PC-9 (cell line): ENCODE measurements around the gene CORIN. TPM values are rescaled to one million over a fixed set of nuclear protein-coding genes. Genes with fewer than 3 reads are reported as not detected.

Source experiments
- BruUV-seq: library from RNA; stranded (reverse); fragments of 400-500 nt; replicated peaks from 2 replicates; lab custom pipeline; 2021; lab: Mats Ljungman, UMichigan
- CTCF ChIA-PET: fragments of 300-600 bp; sonication (Branson Sonifier 250); formaldehyde crosslinking; loops from one replicate; lab custom pipeline; 2022; ENCODE audit warnings: antibody characterized with exemption; lab: Charles Lee
- POLR2A ChIA-PET: fragments of 300-600 bp; sonication (Branson Sonifier 250); formaldehyde crosslinking; loops from one replicate; lab custom pipeline; 2022; ENCODE audit warnings: antibody characterized with exemption; ENCODE audit not compliant: unreplicated experiment; lab: Charles Lee
- DNase-seq, 2 experiments: peaks; one replicate each; pipeline versions ENCODE4 v3.0.0 to v3.0.0-alpha.2; 2015 to 2022; ENCODE audit warnings: mixed read lengths in 1 of 2
- H2AFZ ChIP-seq: fragments of 200-600 bp; sonication (generic); 2 replicates; pipeline ENCODE4 v1.8.1; 2017; ENCODE audit warnings: antibody characterized with exemption
- H3F3A ChIP-seq: fragments of 200-600 bp; sonication (generic); 2 replicates; pipeline ENCODE4 v1.8.1; 2017; ENCODE audit warnings: antibody characterized with exemption, mild to moderate bottlenecking, low read depth; ENCODE audit not compliant: insufficient read depth
- H3K27ac ChIP-seq: fragments of 200-600 bp; sonication (generic); 2 replicates; pipeline ENCODE4 v1.6.1; 2016; ENCODE audit warnings: mixed run types
- H3K27me3 ChIP-seq: fragments of 200-600 bp; sonication (generic); 2 replicates; pipeline ENCODE4 v1.6.1; 2016; ENCODE audit warnings: low read depth, mixed run types; ENCODE audit not compliant: insufficient read depth
- H3K36me3 ChIP-seq: fragments of 200-600 bp; sonication (generic); 2 replicates; pipeline ENCODE4 v1.6.1; 2016; ENCODE audit warnings: low read depth, mixed run types
- H3K4me1 ChIP-seq: fragments of 200-600 bp; sonication (generic); replicated peaks from 2 replicates; pipeline ENCODE4 v1.6.1; 2016; ENCODE audit warnings: mixed run types; ENCODE audit not compliant: insufficient read depth
- H3K4me2 ChIP-seq: fragments of 200-600 bp; sonication (generic); 2 replicates; pipeline ENCODE4 v1.6.1; 2017; ENCODE audit warnings: mixed run types
- H3K4me3 ChIP-seq: fragments of 200-600 bp; sonication (generic); 2 replicates; pipeline ENCODE4 v1.6.1; 2016; ENCODE audit warnings: mixed run types
- H3K79me2 ChIP-seq: fragments of 200-600 bp; sonication (generic); 2 replicates; pipeline ENCODE4 v1.6.1; 2017; ENCODE audit warnings: low read depth, mixed run types
- H3K9me2 ChIP-seq: fragments of 200-600 bp; sonication (generic); 2 replicates; pipeline ENCODE4 v1.8.1; 2017; ENCODE audit warnings: mild to moderate bottlenecking; ENCODE audit not compliant: insufficient read depth
- H3K9me3 ChIP-seq: fragments of 200-600 bp; sonication (generic); 2 replicates; pipeline ENCODE4 v1.8.1; 2016; ENCODE audit warnings: low read depth; ENCODE audit not compliant: insufficient read depth
- H4K20me1 ChIP-seq: fragments of 200-600 bp; sonication (generic); 2 replicates; pipeline ENCODE4 v1.8.1; 2017; ENCODE audit not compliant: insufficient read depth
- CTCF ChIP-seq: fragments of 200-600 bp; sonication (generic); conservative IDR thresholded peaks from 2 replicates; pipeline ENCODE4 v1.6.1; 2017; ENCODE audit warnings: mixed run types, antibody characterized with exemption, mild to moderate bottlenecking, moderate library complexity
- EZH2 ChIP-seq: fragments of 200-600 bp; sonication (generic); IDR thresholded peaks from 2 replicates; pipeline ENCODE4 v1.8.0; 2017; ENCODE audit warnings: antibody characterized with exemption, low read depth
- intact Hi-C: fragments of 100-400 bp; cut with micrococcal nuclease; formaldehyde crosslinking; loops from one replicate; pipeline ENCODE4 v1.10.0; 2022; ENCODE audit not compliant: unreplicated experiment
- total RNA-seq: library from RNA; stranded (reverse); gene quantifications from 2 replicates; pipeline ENCODE4 v1.2.3, GENCODE V29; 2021

CORIN gene
- total RNA-seq, 1 experiment from 2014 or later = not detected

- ChIA-PET CTCF (no interaction called here), POLR2A (no interaction called here)
- no peak for TF ChIP-seq EZH2
- no peak for TF ChIP-seq CTCF
- Histone ChIP-seq H3K4me1 (no peaks in the 10 kb centered on the region), H3K4me3 (no peak overlapping the region), H4K20me1 (no peaks in the 10 kb centered on the region), H3K9me2 (no peaks in the 10 kb centered on the region), H3K4me2 (no peak overlapping the region), H3F3A (no peaks in the 10 kb centered on the region), H3K27ac (no peak overlapping the region), H3K27me3 (no peaks in the 10 kb centered on the region), H3K36me3 (no peaks in the 10 kb centered on the region), H3K79me2 (no peaks in the 10 kb centered on the region), H3K9me3 (no peaks in the 10 kb centered on the region), H2AFZ (no peak overlapping the region)
- intact Hi-C loops = no loop called here
- no TSS peak for BruUV-seq
- DNase-seq = no peak
These were observed 47.8 kb downstream of the CORIN start for GRCh38 chr4:47790105-47790504.

- H3K4me3 ChIP-seq = no peak overlapping the region
- H2AFZ ChIP-seq = no peak overlapping the region
- H3K27ac ChIP-seq = no peak overlapping the region
- H3F3A ChIP-seq = no peaks in the 10 kb centered on the region
- TF ChIP-seq EZH2 = no peak
- no peak for TF ChIP-seq CTCF
- no TSS peak for BruUV-seq
- CTCF ChIA-PET = no interaction called here
- POLR2A ChIA-PET = no interaction called here
- no peaks in the 10 kb centered on the region for H3K9me2 ChIP-seq
- H4K20me1 ChIP-seq = no peaks in the 10 kb centered on the region
- H3K36me3 ChIP-seq = no peaks in the 10 kb centered on the region
- no peaks in the 10 kb centered on the region for H3K4me1 ChIP-seq
- H3K27me3 ChIP-seq = no peaks in the 10 kb centered on the region
- no peak overlapping the region for H3K4me2 ChIP-seq
- no peak for DNase-seq
- no peaks in the 10 kb centered on the region for H3K79me2 ChIP-seq
- intact Hi-C loops = no loop called here
- H3K9me3 ChIP-seq = no peaks in the 10 kb centered on the region
These were observed 49.7 kb downstream of the CORIN start for GRCh38 chr4:47788126-47788525.

GRCh38 chr4:47786958-47787370, 50.9 kb downstream of the CORIN start:
- intact Hi-C loops = no loop called here

More at GRCh38 chr4:47786958-47787370, 50.9 kb downstream of the CORIN start:
- Histone ChIP-seq H3K79me2 (no peaks in the 10 kb centered on the region), H3K4me2 (no peak overlapping the region), H3K4me3 (no peak overlapping the region), H4K20me1 (no peaks in the 10 kb centered on the region), H3F3A (no peaks in the 10 kb centered on the region), H3K9me3 (no peaks in the 10 kb centered on the region), H3K9me2 (no peaks in the 10 kb centered on the region), H3K4me1 (no peaks in the 10 kb centered on the region), H3K27ac (no peak overlapping the region), H2AFZ (no peak overlapping the region), H3K27me3 (no peaks in the 10 kb centered on the region), H3K36me3 (no peaks in the 10 kb centered on the region)
- ChIA-PET POLR2A (no interaction called here), CTCF (no interaction called here)
- no TSS peak for BruUV-seq
- DNase-seq = no peak
- TF ChIP-seq CTCF (no peak), EZH2 (no peak)
